HEK293 (cell line): ENCODE results near the gene EIF2B5.

ENCODE experiments used
- GLI4 ChIP-seq: fragments of 450-650 bp; formaldehyde crosslinking; IDR thresholded peaks from 2 replicates; pipeline ENCODE4 v1.5.1; 2016; ENCODE audit warnings: missing biosample characterization, missing genetic modification characterization
- GLIS2 ChIP-seq: fragments of 450-650 bp; formaldehyde crosslinking; IDR thresholded peaks from 2 replicates; pipeline ENCODE4 v1.5.1; 2016; ENCODE audit warnings: missing biosample characterization, missing genetic modification characterization
- HOXD13 ChIP-seq: sonication (generic); formaldehyde crosslinking; IDR thresholded peaks from 2 replicates; pipeline ENCODE4 v1.8.0; 2022; ENCODE audit warnings: missing genetic modification reagents, borderline replicate concordance
- KLF1 ChIP-seq: fragments of 450-650 bp; formaldehyde crosslinking; IDR thresholded peaks from 2 replicates; pipeline ENCODE4 v1.5.1; 2016; ENCODE audit warnings: missing biosample characterization, missing genetic modification characterization
- KLF16 ChIP-seq: fragments of 450-650 bp; formaldehyde crosslinking; IDR thresholded peaks from 2 replicates; pipeline ENCODE4 v1.5.1; 2017; ENCODE audit warnings: missing biosample characterization, missing genetic modification characterization
- KLF8 ChIP-seq: fragments of 450-650 bp; formaldehyde crosslinking; IDR thresholded peaks from 2 replicates; pipeline ENCODE4 v1.5.1; 2016; ENCODE audit warnings: missing biosample characterization, missing genetic modification characterization
- MYNN ChIP-seq: fragments of 450-650 bp; formaldehyde crosslinking; IDR thresholded peaks from 2 replicates; pipeline ENCODE4 v1.5.1; 2016; ENCODE audit warnings: missing biosample characterization, missing genetic modification characterization, borderline replicate concordance
- MZF1 ChIP-seq: fragments of 450-650 bp; formaldehyde crosslinking; IDR thresholded peaks from 2 replicates; pipeline ENCODE4 v1.5.1; 2017; ENCODE audit warnings: missing biosample characterization, missing genetic modification characterization, borderline replicate concordance
- OSR2 ChIP-seq: fragments of 450-650 bp; formaldehyde crosslinking; IDR thresholded peaks from 2 replicates; pipeline ENCODE4 v1.5.1; 2016; ENCODE audit warnings: missing biosample characterization, missing genetic modification characterization
- PRDM1 ChIP-seq: fragments of 450-650 bp; formaldehyde crosslinking; IDR thresholded peaks from 2 replicates; pipeline ENCODE4; 2016; ENCODE audit warnings: missing biosample characterization, missing genetic modification characterization
- SCRT2 ChIP-seq: fragments of 450-650 bp; formaldehyde crosslinking; IDR thresholded peaks from 2 replicates; pipeline ENCODE4 v1.5.1; 2016; ENCODE audit warnings: missing biosample characterization, missing genetic modification characterization
- SETDB1 ChIP-seq: IDR thresholded peaks from one replicate; pipeline ENCODE4 v1.6.1; 2017; ENCODE audit warnings: mild to moderate bottlenecking, low read length, moderate library complexity, mixed read lengths; ENCODE audit not compliant: insufficient read length
- TCF7L2 ChIP-seq: IDR thresholded peaks from 2 replicates; pipeline ENCODE4 v1.6.1; 2011; ENCODE audit warnings: low read depth, mild to moderate bottlenecking, inconsistent platforms, low read length, moderate library complexity, borderline replicate concordance
- ZBTB20 ChIP-seq: fragments of 450-650 bp; formaldehyde crosslinking; IDR thresholded peaks from 2 replicates; pipeline ENCODE4 v1.5.1; 2016; ENCODE audit warnings: missing biosample characterization, missing genetic modification characterization
- ZFP37 ChIP-seq: fragments of 450-650 bp; formaldehyde crosslinking; IDR thresholded peaks from 2 replicates; pipeline ENCODE4 v1.5.1; 2016; ENCODE audit warnings: missing biosample characterization, missing genetic modification characterization
- ZIC2 ChIP-seq: fragments of 450-650 bp; formaldehyde crosslinking; IDR thresholded peaks from 2 replicates; pipeline ENCODE4 v1.5.1; 2016; ENCODE audit warnings: missing biosample characterization, missing genetic modification characterization
- ZNF114 ChIP-seq: fragments of 450-650 bp; formaldehyde crosslinking; IDR thresholded peaks from 2 replicates; pipeline ENCODE4 v1.5.0; 2017; ENCODE audit warnings: missing biosample characterization, missing genetic modification characterization
- ZNF132 ChIP-seq: fragments of 450-650 bp; formaldehyde crosslinking; IDR thresholded peaks from 2 replicates; pipeline ENCODE4 v1.5.1; 2017; ENCODE audit warnings: missing biosample characterization, missing genetic modification characterization, borderline replicate concordance
- ZNF155 ChIP-seq: fragments of 450-650 bp; formaldehyde crosslinking; IDR thresholded peaks from 2 replicates; pipeline ENCODE4 v1.5.1; 2016; ENCODE audit warnings: missing biosample characterization, missing genetic modification characterization
- ZNF24 ChIP-seq: fragments of 450-650 bp; formaldehyde crosslinking; IDR thresholded peaks from 2 replicates; pipeline ENCODE4 v1.5.1; 2016; ENCODE audit warnings: missing biosample characterization, missing genetic modification characterization
- ZNF366 ChIP-seq: fragments of 450-650 bp; formaldehyde crosslinking; conservative IDR thresholded peaks from 2 replicates; pipeline ENCODE4 v1.5.1; 2016; ENCODE audit warnings: missing biosample characterization, missing genetic modification characterization
- ZNF473 ChIP-seq: fragments of 450-650 bp; formaldehyde crosslinking; IDR thresholded peaks from 2 replicates; pipeline ENCODE4 v1.5.1; 2017; ENCODE audit warnings: missing biosample characterization, missing genetic modification characterization
- ZNF544 ChIP-seq: fragments of 450-650 bp; formaldehyde crosslinking; IDR thresholded peaks from 2 replicates; pipeline ENCODE4 v1.5.0; 2017; ENCODE audit warnings: missing biosample characterization, missing genetic modification characterization
- ZNF585B ChIP-seq: fragments of 450-650 bp; formaldehyde crosslinking; IDR thresholded peaks from 2 replicates; pipeline ENCODE4 v1.5.1; 2016; ENCODE audit warnings: missing biosample characterization, missing genetic modification characterization
- ZNF610 ChIP-seq: fragments of 450-650 bp; formaldehyde crosslinking; IDR thresholded peaks from 2 replicates; pipeline ENCODE4 v1.5.1; 2016; ENCODE audit warnings: missing biosample characterization, missing genetic modification characterization, borderline replicate concordance
- ZNF621 ChIP-seq: fragments of 450-650 bp; formaldehyde crosslinking; IDR thresholded peaks from 2 replicates; pipeline ENCODE4 v1.5.1; 2017; ENCODE audit warnings: missing biosample characterization, missing genetic modification characterization
- ZNF654 ChIP-seq: fragments of 450-650 bp; formaldehyde crosslinking; IDR thresholded peaks from 2 replicates; pipeline ENCODE4 v1.5.1; 2016; ENCODE audit warnings: low read depth, missing biosample characterization, missing genetic modification characterization
- TF ChIP-seq, protein P1 (sequence below): fragments of 450-650 bp; formaldehyde crosslinking; IDR thresholded peaks from 2 replicates; pipeline ENCODE4 v1.5.1; 2016; ENCODE audit warnings: missing biosample characterization, missing genetic modification characterization, low read depth
- TF ChIP-seq, protein P2 (sequence below): fragments of 450-650 bp; formaldehyde crosslinking; conservative IDR thresholded peaks from 2 replicates; pipeline ENCODE4 v1.5.1; 2016; ENCODE audit warnings: low read depth, missing biosample characterization, missing genetic modification characterization
- TF ChIP-seq, protein P3 (sequence below): fragments of 450-650 bp; formaldehyde crosslinking; IDR thresholded peaks from 2 replicates; pipeline ENCODE4 v1.5.1; 2016; ENCODE audit warnings: missing biosample characterization, missing genetic modification characterization

Gene EIF2B5

GRCh38 chr3:184174646-184175492 lies 39.7 kb downstream of the EIF2B5 start, which contains the start of gene AP2M1 (continued):
- no peak for TF ChIP-seq ZNF654 (tag by site-specific recombination)
- no peak for TF ChIP-seq ZNF366
- no peak for TF ChIP-seq ZNF114 (tag by site-specific recombination)
- no peak for TF ChIP-seq ZNF132 (tag by site-specific recombination)
- TF ChIP-seq KLF8 (tag by site-specific recombination) = peak; percentile 84
- TF ChIP-seq, protein P1, sequence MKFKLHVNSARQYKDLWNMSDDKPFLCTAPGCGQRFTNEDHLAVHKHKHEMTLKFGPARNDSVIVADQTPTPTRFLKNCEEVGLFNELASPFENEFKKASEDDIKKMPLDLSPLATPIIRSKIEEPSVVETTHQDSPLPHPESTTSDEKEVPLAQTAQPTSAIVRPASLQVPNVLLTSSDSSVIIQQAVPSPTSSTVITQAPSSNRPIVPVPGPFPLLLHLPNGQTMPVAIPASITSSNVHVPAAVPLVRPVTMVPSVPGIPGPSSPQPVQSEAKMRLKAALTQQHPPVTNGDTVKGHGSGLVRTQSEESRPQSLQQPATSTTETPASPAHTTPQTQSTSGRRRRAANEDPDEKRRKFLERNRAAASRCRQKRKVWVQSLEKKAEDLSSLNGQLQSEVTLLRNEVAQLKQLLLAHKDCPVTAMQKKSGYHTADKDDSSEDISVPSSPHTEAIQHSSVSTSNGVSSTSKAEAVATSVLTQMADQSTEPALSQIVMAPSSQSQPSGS (tag by site-specific recombination) = no peak
- peak; percentile 52; the same call in 1 of the 2 replicates for TF ChIP-seq ZFP37
- no peak for TF ChIP-seq SCRT2 (tag by site-specific recombination)
- TF ChIP-seq, protein P2, sequence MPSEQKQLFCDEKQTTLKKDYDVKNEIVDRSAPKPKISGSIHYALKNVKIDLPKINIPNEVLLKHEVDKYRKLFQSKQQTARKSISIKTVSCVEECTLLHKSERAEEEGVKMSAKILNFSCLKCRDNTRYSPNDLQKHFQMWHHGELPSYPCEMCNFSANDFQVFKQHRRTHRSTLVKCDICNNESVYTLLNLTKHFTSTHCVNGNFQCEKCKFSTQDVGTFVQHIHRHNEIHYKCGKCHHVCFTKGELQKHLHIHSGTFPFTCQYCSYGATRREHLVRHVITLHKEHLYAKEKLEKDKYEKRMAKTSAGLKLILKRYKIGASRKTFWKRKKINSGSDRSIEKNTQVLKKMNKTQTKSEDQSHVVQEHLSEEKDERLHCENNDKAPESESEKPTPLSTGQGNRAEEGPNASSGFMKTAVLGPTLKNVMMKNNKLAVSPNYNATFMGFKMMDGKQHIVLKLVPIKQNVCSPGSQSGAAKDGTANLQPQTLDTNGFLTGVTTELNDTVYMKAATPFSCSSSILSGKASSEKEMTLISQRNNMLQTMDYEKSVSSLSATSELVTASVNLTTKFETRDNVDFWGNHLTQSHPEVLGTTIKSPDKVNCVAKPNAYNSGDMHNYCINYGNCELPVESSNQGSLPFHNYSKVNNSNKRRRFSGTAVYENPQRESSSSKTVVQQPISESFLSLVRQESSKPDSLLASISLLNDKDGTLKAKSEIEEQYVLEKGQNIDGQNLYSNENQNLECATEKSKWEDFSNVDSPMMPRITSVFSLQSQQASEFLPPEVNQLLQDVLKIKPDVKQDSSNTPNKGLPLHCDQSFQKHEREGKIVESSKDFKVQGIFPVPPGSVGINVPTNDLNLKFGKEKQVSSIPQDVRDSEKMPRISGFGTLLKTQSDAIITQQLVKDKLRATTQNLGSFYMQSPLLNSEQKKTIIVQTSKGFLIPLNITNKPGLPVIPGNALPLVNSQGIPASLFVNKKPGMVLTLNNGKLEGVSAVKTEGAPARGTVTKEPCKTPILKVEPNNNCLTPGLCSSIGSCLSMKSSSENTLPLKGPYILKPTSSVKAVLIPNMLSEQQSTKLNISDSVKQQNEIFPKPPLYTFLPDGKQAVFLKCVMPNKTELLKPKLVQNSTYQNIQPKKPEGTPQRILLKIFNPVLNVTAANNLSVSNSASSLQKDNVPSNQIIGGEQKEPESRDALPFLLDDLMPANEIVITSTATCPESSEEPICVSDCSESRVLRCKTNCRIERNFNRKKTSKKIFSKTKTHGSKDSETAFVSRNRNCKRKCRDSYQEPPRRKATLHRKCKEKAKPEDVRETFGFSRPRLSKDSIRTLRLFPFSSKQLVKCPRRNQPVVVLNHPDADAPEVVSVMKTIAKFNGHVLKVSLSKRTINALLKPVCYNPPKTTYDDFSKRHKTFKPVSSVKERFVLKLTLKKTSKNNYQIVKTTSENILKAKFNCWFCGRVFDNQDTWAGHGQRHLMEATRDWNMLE (tag by site-specific recombination) = no peak
- TF ChIP-seq ZNF610 (tag by site-specific recombination) = no peak
- TF ChIP-seq, protein P3, sequence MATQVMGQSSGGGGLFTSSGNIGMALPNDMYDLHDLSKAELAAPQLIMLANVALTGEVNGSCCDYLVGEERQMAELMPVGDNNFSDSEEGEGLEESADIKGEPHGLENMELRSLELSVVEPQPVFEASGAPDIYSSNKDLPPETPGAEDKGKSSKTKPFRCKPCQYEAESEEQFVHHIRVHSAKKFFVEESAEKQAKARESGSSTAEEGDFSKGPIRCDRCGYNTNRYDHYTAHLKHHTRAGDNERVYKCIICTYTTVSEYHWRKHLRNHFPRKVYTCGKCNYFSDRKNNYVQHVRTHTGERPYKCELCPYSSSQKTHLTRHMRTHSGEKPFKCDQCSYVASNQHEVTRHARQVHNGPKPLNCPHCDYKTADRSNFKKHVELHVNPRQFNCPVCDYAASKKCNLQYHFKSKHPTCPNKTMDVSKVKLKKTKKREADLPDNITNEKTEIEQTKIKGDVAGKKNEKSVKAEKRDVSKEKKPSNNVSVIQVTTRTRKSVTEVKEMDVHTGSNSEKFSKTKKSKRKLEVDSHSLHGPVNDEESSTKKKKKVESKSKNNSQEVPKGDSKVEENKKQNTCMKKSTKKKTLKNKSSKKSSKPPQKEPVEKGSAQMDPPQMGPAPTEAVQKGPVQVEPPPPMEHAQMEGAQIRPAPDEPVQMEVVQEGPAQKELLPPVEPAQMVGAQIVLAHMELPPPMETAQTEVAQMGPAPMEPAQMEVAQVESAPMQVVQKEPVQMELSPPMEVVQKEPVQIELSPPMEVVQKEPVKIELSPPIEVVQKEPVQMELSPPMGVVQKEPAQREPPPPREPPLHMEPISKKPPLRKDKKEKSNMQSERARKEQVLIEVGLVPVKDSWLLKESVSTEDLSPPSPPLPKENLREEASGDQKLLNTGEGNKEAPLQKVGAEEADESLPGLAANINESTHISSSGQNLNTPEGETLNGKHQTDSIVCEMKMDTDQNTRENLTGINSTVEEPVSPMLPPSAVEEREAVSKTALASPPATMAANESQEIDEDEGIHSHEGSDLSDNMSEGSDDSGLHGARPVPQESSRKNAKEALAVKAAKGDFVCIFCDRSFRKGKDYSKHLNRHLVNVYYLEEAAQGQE (tag by site-specific recombination) = peak; percentile 15; the same call in 1 of the 2 replicates
- no peak for TF ChIP-seq GLI4 (tag by site-specific recombination)
- no peak for TF ChIP-seq OSR2 (tag by site-specific recombination)
- TF ChIP-seq GLIS2 (tag by site-specific recombination) = peak; percentile 83
- peak; percentile 51 for TF ChIP-seq KLF1 (tag by site-specific recombination)
- TF ChIP-seq ZNF473 (tag by site-specific recombination) = no peak
- no peak for TF ChIP-seq SETDB1
- TF ChIP-seq ZNF24 = no peak
- no peak for TF ChIP-seq ZNF544 (tag by site-specific recombination)
- peak; percentile 96 for TF ChIP-seq ZBTB20 (tag by site-specific recombination)
- no peak for TF ChIP-seq ZNF585B (tag by site-specific recombination)
- no peak for TF ChIP-seq TCF7L2
- peak; percentile 79 for TF ChIP-seq ZIC2 (tag by site-specific recombination)
- no peak for TF ChIP-seq MZF1 (tag by site-specific recombination)
- no peak for TF ChIP-seq ZNF621 (tag by site-specific recombination)
- TF ChIP-seq HOXD13 = no peak
- no peak for TF ChIP-seq ZNF155 (tag by site-specific recombination)
- TF ChIP-seq MYNN = no peak
- TF ChIP-seq KLF16 (tag by site-specific recombination) = peak; percentile 57; the same call in 1 of the 2 replicates
- no peak for TF ChIP-seq PRDM1 (tag by site-specific recombination)
